ENCODE measurements around the gene KLHL30. TPM values are rescaled to one million over a fixed set of nuclear protein-coding genes. Genes with fewer than 3 reads are reported as not detected.

Gene KLHL30
- total RNA-seq, 2 donors from 2014 or later, result 0.23 to 1.9 TPM

DNA sequence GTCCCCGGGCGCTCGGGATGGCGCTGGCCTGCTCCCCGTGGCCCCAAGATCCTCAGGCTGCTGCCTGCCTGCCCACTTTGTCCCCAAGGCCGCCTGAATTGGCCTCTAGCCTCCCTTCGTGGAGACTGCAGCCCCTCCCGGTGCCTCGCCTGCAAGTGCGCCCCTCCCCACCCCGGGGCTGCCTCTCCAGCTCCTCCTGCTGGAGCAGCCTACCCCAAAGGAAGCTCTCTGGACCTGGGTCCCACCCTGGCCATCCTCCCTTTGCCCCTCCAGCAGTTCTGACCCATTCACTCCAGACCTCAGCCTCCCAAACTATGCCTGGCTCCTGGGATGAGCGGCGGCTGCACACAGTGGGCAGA, 32.1 kb upstream of the KLHL30 start:
- Histone ChIP-seq H3K4me1 (replicated peaks) (no peaks in the 10 kb centered on the region), H3K9me3 (no peaks in the 10 kb centered on the region), H3K36me3 (no peaks in the 10 kb centered on the region), H3K27ac (no peak overlapping the region), H3K4me3 (no peak overlapping the region), H3K27me3 (replicated peaks; ENCODE audit: insufficient read depth) (no peaks in the 10 kb centered on the region)
- WGBS, result 78% methylated on average over 13 of the region's 13 CpGs
- TF ChIP-seq POLR2AphosphoS5 (IDR thresholded peaks at IDR 0.05) (no peak), POLR2A (IDR thresholded peaks at IDR 0.05) (no peak)
- TF ChIP-seq, protein P1, sequence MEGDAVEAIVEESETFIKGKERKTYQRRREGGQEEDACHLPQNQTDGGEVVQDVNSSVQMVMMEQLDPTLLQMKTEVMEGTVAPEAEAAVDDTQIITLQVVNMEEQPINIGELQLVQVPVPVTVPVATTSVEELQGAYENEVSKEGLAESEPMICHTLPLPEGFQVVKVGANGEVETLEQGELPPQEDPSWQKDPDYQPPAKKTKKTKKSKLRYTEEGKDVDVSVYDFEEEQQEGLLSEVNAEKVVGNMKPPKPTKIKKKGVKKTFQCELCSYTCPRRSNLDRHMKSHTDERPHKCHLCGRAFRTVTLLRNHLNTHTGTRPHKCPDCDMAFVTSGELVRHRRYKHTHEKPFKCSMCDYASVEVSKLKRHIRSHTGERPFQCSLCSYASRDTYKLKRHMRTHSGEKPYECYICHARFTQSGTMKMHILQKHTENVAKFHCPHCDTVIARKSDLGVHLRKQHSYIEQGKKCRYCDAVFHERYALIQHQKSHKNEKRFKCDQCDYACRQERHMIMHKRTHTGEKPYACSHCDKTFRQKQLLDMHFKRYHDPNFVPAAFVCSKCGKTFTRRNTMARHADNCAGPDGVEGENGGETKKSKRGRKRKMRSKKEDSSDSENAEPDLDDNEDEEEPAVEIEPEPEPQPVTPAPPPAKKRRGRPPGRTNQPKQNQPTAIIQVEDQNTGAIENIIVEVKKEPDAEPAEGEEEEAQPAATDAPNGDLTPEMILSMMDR (IDR thresholded peaks at IDR 0.05), result no peak
- no peak for DNase-seq (ENCODE audit: low spot score)
- intact Hi-C loops (cut with DNase I), result no loop called here

DNA sequence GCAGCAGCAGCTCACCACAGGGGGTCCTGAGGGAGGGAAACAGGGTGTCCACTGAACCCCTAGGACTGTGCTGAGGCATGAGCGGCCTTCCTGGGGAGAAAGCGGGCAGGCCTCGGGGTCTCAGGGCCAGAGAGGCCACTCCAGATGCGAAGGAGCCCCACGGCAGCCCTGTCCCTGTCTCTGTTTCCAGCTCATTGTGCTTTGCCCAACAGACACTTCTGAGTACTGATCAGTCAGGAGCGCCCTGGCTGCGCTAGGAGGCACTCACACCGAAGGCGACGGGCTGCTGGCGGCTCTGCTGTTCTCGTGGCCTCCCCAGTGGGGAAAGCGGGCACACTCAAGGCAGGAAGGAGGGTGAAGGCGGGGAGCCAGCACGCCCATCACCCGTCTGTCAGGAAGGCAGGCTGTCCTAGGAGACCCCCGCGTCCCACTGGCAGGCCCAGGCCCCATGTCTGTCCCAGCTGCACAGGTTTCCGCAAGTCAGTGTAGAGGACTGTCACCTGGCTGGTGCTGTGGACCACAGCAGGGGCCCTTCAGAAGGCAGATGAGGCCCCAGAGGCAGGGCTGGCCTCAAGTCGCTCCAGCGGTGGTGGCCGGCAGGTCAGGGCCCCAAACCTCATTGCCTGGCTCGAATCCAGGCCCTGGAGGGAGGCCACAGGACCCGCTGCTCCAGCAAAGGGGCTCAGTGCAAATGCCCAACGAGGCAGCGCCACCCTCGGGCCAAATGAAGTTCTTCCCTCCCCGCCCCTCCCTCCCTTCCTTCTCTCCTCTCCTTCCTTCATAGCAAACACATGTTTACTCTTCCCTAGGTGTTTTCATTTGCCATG, 31.6 kb upstream of the KLHL30 start:
- H3K36me3 ChIP-seq, result no peaks in the 10 kb centered on the region
- no peaks in the 10 kb centered on the region for H3K27me3 ChIP-seq (replicated peaks; ENCODE audit: insufficient read depth)
- no peak overlapping the region for H3K27ac ChIP-seq
- intact Hi-C loops (cut with DNase I), result no loop called here
- no peaks in the 10 kb centered on the region for H3K4me1 ChIP-seq (replicated peaks)
- no peaks in the 10 kb centered on the region for H3K9me3 ChIP-seq
- 76% methylated on average over 28 of the region's 28 CpGs for WGBS
- no peak for DNase-seq (ENCODE audit: low spot score)
- TF ChIP-seq POLR2AphosphoS5 (IDR thresholded peaks at IDR 0.05) (no peak), POLR2A (IDR thresholded peaks at IDR 0.05) (no peak)
- TF ChIP-seq, protein P1 (IDR thresholded peaks at IDR 0.05), result peak in 1 of 4 experiments; percentile 4
- no peak overlapping the region for H3K4me3 ChIP-seq

DNA sequence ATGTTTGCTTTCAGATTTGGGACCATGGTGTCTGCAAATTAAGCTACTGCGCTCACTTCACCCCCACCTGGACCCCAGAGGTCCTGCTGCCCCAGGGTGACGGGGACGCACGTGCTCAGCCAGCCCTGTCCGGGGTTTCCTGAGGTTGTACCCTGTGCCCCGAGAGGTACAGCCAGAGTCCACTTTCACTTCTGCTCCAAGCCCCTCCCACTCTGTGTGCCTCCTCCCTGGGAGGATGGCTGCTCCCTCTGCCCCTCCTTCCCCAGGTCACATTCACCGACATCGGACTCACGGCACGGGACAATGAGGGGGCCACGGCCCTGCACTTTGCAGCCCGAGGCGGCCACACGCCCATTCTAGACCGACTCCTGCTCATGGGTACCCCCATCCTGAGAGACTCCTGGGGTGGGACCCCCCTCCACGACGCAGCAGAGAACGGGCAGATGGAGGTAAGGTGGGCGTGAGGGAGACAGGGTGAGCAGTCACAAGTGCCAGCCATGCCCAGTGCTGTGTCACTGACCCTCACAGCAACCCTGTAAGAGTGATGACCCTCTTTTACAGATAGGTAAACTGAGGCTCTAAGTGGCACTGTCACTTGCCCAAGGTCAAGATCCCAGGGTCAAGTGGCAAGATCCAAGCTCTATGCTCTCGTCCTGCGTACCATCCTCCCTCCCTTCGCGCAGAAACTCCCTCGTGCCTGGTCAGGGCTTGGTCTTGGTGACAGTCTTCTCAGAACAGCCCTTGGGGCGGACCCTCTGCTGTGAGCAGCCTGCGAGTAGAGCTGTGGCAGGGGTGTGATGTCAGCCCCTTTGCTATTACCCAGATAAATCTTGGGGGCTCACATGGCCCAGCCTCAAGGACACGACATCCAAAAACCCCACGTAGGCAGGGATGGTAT, 30.7 kb upstream of the KLHL30 start:
- Histone ChIP-seq H3K9me3 (no peaks in the 10 kb centered on the region), H3K36me3 (no peaks in the 10 kb centered on the region), H3K27ac (no peak overlapping the region), H3K27me3 (replicated peaks; ENCODE audit: insufficient read depth) (no peaks in the 10 kb centered on the region), H3K4me3 (no peak overlapping the region), H3K4me1 (replicated peaks) (no peaks in the 10 kb centered on the region)
- 89% methylated on average over 28 of the region's 28 CpGs for WGBS
- intact Hi-C loops (cut with DNase I), result no loop called here
- TF ChIP-seq POLR2AphosphoS5 (IDR thresholded peaks at IDR 0.05) (no peak), POLR2A (IDR thresholded peaks at IDR 0.05) (no peak)
- TF ChIP-seq, protein P1 (IDR thresholded peaks at IDR 0.05), result no peak
- DNase-seq (ENCODE audit: low spot score), result no peak

DNA sequence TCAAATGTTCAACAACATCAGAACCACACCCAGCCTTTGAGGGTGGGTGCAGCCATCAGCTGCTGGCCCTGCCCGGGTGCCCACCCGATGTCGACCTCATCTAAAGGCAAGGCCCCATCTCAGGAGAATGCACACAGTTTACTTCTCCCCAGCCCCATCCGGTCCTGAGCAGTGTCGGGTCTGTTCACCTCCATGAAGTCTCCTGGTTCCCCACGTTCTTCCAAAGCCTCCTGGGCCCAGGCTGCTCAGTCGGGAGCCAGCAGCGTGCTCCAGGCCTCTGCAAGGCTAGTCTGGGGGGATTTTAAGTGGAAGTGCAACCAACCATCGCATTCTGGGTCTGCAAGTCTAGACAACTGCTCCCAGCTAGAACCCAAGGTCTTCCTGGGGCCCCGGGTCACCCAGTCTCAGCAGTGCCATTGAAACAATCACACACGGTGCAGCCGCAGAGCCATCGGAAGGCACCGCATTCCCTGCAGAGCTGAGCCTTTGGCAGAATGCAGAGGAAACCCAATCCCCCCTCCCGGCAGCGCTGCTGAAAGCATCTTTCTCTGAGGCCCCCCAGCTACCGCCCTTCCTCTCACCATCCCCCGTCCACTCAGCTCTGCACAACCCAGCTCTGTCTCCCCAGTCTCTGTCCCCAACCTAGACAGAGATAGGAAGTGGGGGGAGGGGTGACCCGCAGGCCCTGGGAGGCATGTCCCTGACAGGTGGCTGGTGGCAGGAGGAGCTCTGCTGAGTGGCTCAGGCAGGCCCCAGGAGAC, 29.9 kb upstream of the KLHL30 start:
- TF ChIP-seq, protein P1 (IDR thresholded peaks at IDR 0.05), result no peak
- TF ChIP-seq POLR2AphosphoS5 (IDR thresholded peaks at IDR 0.05) (no peak), POLR2A (IDR thresholded peaks at IDR 0.05) (no peak)
- no peak overlapping the region for H3K27ac ChIP-seq
- no peak overlapping the region for H3K4me3 ChIP-seq
- no peak for DNase-seq (ENCODE audit: low spot score)
- no peaks in the 10 kb centered on the region for H3K36me3 ChIP-seq
- 57% methylated on average over 19 of the region's 19 CpGs for WGBS
- H3K27me3 ChIP-seq (replicated peaks; ENCODE audit: insufficient read depth), result no peaks in the 10 kb centered on the region
- no peaks in the 10 kb centered on the region for H3K9me3 ChIP-seq
- intact Hi-C loops (cut with DNase I), result no loop called here
- H3K4me1 ChIP-seq (replicated peaks), result no peaks in the 10 kb centered on the region
